ENCODE data around the gene AKT1.
A peak's percentile ranks its signal among the peaks of the same experiment; 100 is the strongest.
"Not testable (repeated sequence)": the region's sequence is repeated elsewhere in the genome, so short reads cannot be mapped to it uniquely, and the experiment has no call there.

Gene AKT1

GRCh38 chr14:104794993-104795780 lies at the start of gene AKT1:
AKT1 (minus strand) TSS chr14:104795748; CDS start chr14:104792643, 3,105 bp downstream.
- DNase-seq (ENCODE audit: low spot score): no peak

DNA sequence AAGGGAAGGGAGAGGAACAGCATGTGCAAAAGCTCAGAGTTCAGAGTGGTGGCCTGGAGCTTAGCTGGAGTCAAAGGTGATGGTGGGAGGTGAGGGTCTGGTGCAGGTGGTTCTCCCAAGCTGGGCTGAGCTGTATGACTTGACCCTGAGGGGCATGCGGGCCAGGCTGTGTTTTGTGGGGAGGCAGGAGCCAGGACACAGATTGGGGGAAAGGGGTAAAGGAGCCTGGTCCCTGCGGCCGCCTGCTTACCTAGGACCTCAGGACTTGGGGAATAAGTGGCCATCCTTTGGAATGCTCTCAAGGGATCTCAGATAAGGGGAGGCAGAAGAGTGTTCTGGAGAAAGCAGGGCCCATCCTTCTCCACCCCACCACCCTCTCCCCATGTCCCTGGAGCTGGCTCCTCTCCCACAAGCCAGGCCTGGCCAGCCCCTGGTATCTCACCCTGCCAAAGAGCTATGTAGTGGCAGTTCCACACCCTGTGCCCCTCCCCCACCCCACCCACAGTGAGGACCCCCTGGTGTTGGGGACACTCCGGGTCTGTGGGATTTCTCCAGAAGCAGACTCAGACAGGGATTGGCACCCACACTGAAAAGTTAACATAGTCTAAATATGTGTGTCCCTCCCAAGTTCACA lies 49.6 kb upstream of the AKT1 start:
- DNase-seq (ENCODE audit: low spot score): no peak

- DNase-seq (ENCODE audit: low spot score): no peak
Measured at GRCh38 chr14:104844306-104845032, 48.9 kb upstream of the AKT1 start.

DNA sequence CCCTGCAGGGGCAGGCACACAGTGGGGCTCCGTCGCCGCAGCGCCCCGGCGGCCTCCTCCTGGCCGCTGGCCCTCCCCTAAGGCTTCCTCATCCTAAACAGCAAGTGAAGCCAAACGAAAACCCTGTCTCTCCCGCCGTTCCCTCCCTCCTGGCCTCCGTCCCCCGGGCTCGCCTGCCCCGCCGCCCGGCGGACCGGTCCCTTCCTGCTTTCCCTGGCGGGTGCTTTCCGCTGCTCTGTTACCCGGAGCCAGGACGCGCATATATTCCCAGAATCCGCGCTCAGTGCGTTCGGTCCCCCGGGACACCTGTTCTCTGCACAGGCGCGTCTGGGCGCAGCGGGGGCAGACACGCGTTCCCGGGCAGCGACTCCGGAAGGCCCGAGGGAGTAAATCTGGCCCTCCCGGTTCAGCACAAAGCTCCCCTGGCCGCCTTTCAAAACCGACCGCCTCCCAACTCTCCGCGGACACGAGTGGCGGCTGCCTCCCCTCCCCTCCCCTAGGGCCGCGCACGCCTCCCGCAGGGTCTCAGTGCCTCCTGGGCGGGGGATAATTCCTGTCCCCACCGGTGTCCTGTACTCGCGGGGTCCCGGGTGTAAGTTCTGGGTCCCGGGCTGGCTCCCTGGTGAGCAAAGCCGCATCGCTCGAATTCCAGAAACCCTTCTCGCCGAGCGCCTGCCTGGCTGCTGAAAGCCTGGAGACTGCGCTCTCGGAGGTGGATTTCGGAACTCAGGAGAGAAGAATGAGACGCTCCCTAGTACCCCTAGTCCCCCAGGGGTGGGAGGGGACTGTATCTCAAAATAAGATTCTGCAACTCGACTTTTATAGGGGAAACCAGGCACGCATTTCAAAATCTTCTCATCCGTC lies 48.1 kb upstream of the AKT1 start:
- no peak for DNase-seq (ENCODE audit: low spot score)

DNA sequence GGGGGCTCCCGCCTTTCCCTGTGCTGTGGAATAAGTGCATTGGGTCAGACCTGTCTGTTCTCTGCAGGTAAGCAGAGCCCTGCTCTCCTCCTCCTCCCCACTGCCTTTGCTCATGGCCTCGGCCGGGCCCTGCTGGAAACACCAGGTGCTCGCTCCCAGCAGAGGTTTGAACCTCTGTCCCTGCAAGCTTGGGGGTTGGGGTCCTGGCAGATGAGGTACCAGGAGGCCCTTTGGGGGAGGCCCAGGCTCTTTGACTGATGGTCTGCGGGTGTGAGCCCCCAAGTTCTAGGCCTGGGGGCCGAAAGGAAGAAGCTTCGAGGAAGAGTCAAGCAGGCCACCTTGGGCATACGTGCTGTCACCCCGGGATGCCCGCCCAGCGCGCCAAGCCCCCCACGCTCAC lies 47.5 kb upstream of the AKT1 start:
- no peak for DNase-seq (ENCODE audit: low spot score)

DNA sequence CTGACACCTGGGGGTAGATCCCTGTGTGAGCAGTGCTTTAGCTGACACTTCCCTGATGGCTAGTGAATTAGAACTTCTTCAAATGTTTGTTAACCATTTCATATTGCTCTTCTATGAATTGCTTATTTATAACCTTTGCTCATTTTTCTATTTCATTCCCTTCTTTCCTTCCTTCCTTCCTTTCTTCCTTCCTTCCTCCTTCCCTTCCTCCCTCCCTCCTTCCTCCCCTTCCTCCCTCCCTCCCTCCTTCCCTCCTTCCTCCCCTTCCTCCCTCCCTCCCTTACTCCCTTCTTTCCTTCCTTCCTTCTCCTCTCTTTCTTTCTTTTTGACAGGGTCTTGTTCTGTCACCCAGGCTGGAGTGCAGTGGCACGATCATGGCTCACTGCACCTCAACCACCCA lies 46.2 kb upstream of the AKT1 start:
- no peak for DNase-seq (ENCODE audit: low spot score)

GRCh38 chr14:104836171-104836935 lies 40.8 kb upstream of the AKT1 start:
- not testable (repeated sequence) for DNase-seq (ENCODE audit: low spot score)

DNA sequence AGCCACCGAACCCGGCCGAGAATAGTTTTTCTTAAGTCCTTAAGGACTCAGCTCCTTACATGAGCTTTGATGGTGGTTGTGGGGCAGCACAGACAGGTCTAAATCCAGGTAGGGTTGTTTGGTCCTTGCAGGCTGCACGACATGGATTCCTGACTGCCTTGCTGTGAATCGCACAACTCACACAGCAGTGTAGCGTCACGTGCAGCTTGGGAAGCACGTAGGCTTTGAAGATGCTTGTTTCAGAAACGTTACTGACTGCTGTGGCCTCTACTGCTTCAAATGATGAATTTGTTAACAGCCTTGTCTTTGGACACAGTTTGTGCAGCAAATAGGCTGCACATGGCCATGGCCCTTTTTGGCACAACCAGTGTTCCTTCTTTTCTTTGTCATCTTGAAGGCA lies 35.2 kb upstream of the AKT1 start:
- no peak for DNase-seq (ENCODE audit: low spot score)

GRCh38 chr14:104827177-104828055 lies 31.9 kb upstream of the AKT1 start:
- peak; percentile 53 for DNase-seq (ENCODE audit: low spot score)

DNA sequence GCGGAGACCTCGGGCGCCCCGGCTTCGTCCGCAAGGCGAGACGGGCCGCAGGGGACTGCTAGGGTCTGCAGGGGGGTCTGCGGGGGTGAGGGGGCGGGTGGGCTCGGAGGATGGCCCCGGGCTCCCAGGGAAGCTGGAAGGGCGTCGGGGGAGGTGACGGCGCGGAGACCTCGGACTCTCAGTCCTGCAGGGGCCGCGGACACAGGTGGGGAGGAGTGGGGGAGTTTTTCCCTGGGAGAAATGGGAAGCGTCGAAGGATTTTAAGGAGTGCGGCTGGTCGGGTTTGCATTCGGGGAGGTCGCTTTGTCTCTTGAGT lies 31.3 kb upstream of the AKT1 start:
- DNase-seq (ENCODE audit: low spot score): no peak

GRCh38 chr14:104826189-104826860 lies 30.8 kb upstream of the AKT1 start:
- DNase-seq (ENCODE audit: low spot score): peak; percentile 91

GRCh38 chr14:104824353-104824997 lies 28.9 kb upstream of the AKT1 start:
- no peak for DNase-seq (ENCODE audit: low spot score)

- DNase-seq (ENCODE audit: low spot score): no peak
Measured at GRCh38 chr14:104822821-104823615, 27.5 kb upstream of the AKT1 start.

GRCh38 chr14:104821971-104822608 lies 26.5 kb upstream of the AKT1 start:
- no peak for DNase-seq (ENCODE audit: low spot score)

DNA sequence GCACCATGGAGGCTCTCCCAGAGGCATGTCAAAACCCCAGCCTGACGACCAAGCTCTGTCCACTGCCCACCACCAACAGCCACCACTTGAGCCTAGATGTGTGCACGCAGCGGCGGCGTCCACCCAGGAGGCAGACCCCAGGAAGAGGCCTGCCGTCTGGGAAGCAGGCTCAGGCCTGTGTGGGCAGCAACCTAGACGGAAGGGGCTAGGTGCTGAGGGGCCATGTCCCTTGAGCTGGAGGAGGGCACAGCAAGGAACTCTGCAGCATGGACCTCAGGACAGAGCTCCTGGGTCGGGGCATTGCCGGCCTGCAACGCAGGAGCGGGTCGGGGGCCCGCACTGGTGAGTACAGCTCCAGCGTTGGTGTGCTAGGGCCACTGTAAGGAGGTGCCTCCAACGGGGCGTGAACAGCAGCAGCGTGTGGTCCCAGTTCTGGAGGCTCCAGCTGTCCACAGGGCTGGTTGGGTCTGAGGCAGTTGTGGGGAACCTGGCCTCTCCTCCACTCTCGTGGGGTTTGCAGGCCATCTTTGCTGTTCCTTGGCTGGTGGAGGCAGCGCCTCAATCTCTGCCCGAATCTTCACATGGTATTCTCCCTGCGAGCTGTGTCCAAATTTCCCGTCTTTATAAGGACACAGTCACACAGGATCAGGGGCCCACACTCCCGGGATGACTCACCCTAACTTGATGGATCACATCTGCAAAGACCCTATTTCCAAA lies 25.8 kb upstream of the AKT1 start:
- no peak for DNase-seq (ENCODE audit: low spot score)

- no peak for DNase-seq (ENCODE audit: low spot score)
Measured at GRCh38 chr14:104820669-104821228, 25.2 kb upstream of the AKT1 start.

- DNase-seq (ENCODE audit: low spot score): no peak
Measured at GRCh38 chr14:104819361-104819781, 23.8 kb upstream of the AKT1 start.

Measured in CD4-positive, alpha-beta T cell treated with Interleukin-15 for 4 hours (primary cell).